MM.1S (cell line): ENCODE results near the gene GRIA4.

Experiments used
- DNase-seq: peaks from one replicate; pipeline ENCODE4 v3.0.0-alpha.2; 2015
- H2AFZ ChIP-seq: fragments of 300-600 bp; sonication (generic); 2 replicates; pipeline ENCODE4 v1.6.0; 2016; ENCODE audit warnings: antibody characterized with exemption, low read length
- H3F3A ChIP-seq: fragments of 300-600 bp; sonication (generic); 2 replicates; pipeline ENCODE4 v1.6.1; 2016; ENCODE audit warnings: mild to moderate bottlenecking, antibody characterized with exemption, low read length, moderate library complexity, mixed read lengths; ENCODE audit not compliant: insufficient read depth
- H3K27ac ChIP-seq: fragments of 300-600 bp; sonication (generic); 2 replicates; pipeline ENCODE4 v1.5.1; 2016; ENCODE audit warnings: mild to moderate bottlenecking, low read length
- H3K27me3 ChIP-seq: fragments of 300-600 bp; sonication (generic); replicated peaks from 2 replicates; pipeline ENCODE4 v1.6.0; 2016; ENCODE audit warnings: low read length; ENCODE audit not compliant: insufficient read depth
- H3K36me3 ChIP-seq: fragments of 300-600 bp; sonication (generic); replicated peaks from 2 replicates; pipeline ENCODE4 v1.6.1; 2016; ENCODE audit warnings: mild to moderate bottlenecking, low read length, mixed read lengths; ENCODE audit not compliant: insufficient read depth
- H3K4me1 ChIP-seq: fragments of 300-600 bp; sonication (generic); 2 replicates; pipeline ENCODE4 v1.6.1; 2016; ENCODE audit warnings: low read length, mixed read lengths
- H3K4me2 ChIP-seq: fragments of 300-600 bp; sonication (generic); 2 replicates; pipeline ENCODE4 v1.6.0; 2016; ENCODE audit warnings: low read depth, low read length
- H3K4me3 ChIP-seq: fragments of 300-600 bp; sonication (generic); 2 replicates; pipeline ENCODE4 v1.5.1; 2016; ENCODE audit warnings: low read length, mixed read lengths
- H3K79me2 ChIP-seq: fragments of 300-600 bp; sonication (generic); 2 replicates; pipeline ENCODE4 v1.6.1; 2016; ENCODE audit warnings: mixed run types, low read length, mixed read lengths
- H3K9ac ChIP-seq: fragments of 300-600 bp; sonication (generic); 2 replicates; pipeline ENCODE4 v1.6.1; 2016; ENCODE audit warnings: low read length, mixed read lengths
- H3K9me2 ChIP-seq: fragments of 300-600 bp; sonication (generic); replicated peaks from 2 replicates; pipeline ENCODE4 v1.6.1; 2016; ENCODE audit warnings: mild to moderate bottlenecking, low read length, mixed read lengths; ENCODE audit not compliant: insufficient read depth
- H3K9me3 ChIP-seq: fragments of 300-600 bp; sonication (generic); replicated peaks from 2 replicates; pipeline ENCODE4 v1.6.1; 2016; ENCODE audit warnings: mild to moderate bottlenecking, low read length, mixed read lengths; ENCODE audit not compliant: insufficient read depth
- H4K20me1 ChIP-seq: fragments of 300-600 bp; sonication (generic); 2 replicates; pipeline ENCODE4 v1.6.1; 2016; ENCODE audit warnings: mild to moderate bottlenecking, low read length, moderate library complexity, mixed read lengths; ENCODE audit not compliant: insufficient read depth
- CTCF ChIP-seq: fragments of 300-600 bp; sonication (generic); IDR thresholded peaks from 2 replicates; pipeline ENCODE4 v1.5.1; 2016; ENCODE audit warnings: antibody characterized with exemption, low read length, mixed read lengths
- EZH2 ChIP-seq: fragments of 300-600 bp; sonication (generic); optimal IDR thresholded peaks from 2 replicates; pipeline ENCODE3; 2017; ENCODE audit warnings: low read depth, mild to moderate bottlenecking, antibody characterized with exemption, low read length, mixed read lengths
- EZH2phosphoT487 ChIP-seq: fragments of 300-600 bp; sonication (generic); IDR thresholded peaks from 2 replicates; pipeline ENCODE4 v1.6.1; 2018; ENCODE audit warnings: antibody characterized with exemption, low read length

GRIA4 gene

GRCh38 chr11:105790840-105791239 is 181.0 kb downstream of the GRIA4 start:
- no peak for TF ChIP-seq EZH2
- TF ChIP-seq EZH2phosphoT487, result no peak
- Histone ChIP-seq H3K4me2 (no peak overlapping the region), H3F3A (no peaks in the 10 kb centered on the region), H3K4me1 (no peaks in the 10 kb centered on the region), H3K27ac (no peak overlapping the region), H3K4me3 (no peak overlapping the region), H3K9me2 (no peaks in the 10 kb centered on the region), H3K79me2 (no peaks in the 10 kb centered on the region), H4K20me1 (no peaks in the 10 kb centered on the region), H2AFZ (no peak overlapping the region), H3K36me3 (no peaks in the 10 kb centered on the region), H3K9ac (no peak overlapping the region), H3K9me3 (no peaks in the 10 kb centered on the region), H3K27me3 (no peaks in the 10 kb centered on the region)
- peak; percentile 35 for DNase-seq

- no peak overlapping the region for H3K4me3 ChIP-seq
- H3K9me2 ChIP-seq, result no peaks in the 10 kb centered on the region
- H3F3A ChIP-seq, result no peaks in the 10 kb centered on the region
- no peaks in the 10 kb centered on the region for H3K36me3 ChIP-seq
- no peak for DNase-seq
- H3K27me3 ChIP-seq, result no peaks in the 10 kb centered on the region
- TF ChIP-seq EZH2 (no peak), EZH2phosphoT487 (no peak), CTCF (no peak)
- H3K4me1 ChIP-seq, result no peaks in the 10 kb centered on the region
- no peaks in the 10 kb centered on the region for H3K9me3 ChIP-seq
- no peak overlapping the region for H2AFZ ChIP-seq
- no peak overlapping the region for H3K27ac ChIP-seq
- no peak overlapping the region for H3K4me2 ChIP-seq
- H4K20me1 ChIP-seq, result no peaks in the 10 kb centered on the region
- no peak overlapping the region for H3K9ac ChIP-seq
- no peaks in the 10 kb centered on the region for H3K79me2 ChIP-seq
Measured at GRCh38 chr11:105793092-105793491, 183.2 kb downstream of the GRIA4 start.

GRCh38 chr11:105799263-105799662 is 189.4 kb downstream of the GRIA4 start:
- no peak for DNase-seq
- no peaks in the 10 kb centered on the region for H3K79me2 ChIP-seq
- no peaks in the 10 kb centered on the region for H3K4me1 ChIP-seq
- H4K20me1 ChIP-seq, result no peaks in the 10 kb centered on the region
- no peak overlapping the region for H2AFZ ChIP-seq
- no peaks in the 10 kb centered on the region for H3F3A ChIP-seq
- H3K36me3 ChIP-seq, result no peaks in the 10 kb centered on the region
- H3K4me2 ChIP-seq, result no peak overlapping the region
- H3K27me3 ChIP-seq, result no peaks in the 10 kb centered on the region
- TF ChIP-seq EZH2phosphoT487, result no peak
- no peak for TF ChIP-seq CTCF
- no peak for TF ChIP-seq EZH2
- H3K9ac ChIP-seq, result no peak overlapping the region
- no peaks in the 10 kb centered on the region for H3K9me3 ChIP-seq
- no peaks in the 10 kb centered on the region for H3K9me2 ChIP-seq
- H3K4me3 ChIP-seq, result no peak overlapping the region
- H3K27ac ChIP-seq, result no peak overlapping the region

GRCh38 chr11:105799728-105800462 is 190.0 kb downstream of the GRIA4 start:
- H4K20me1 ChIP-seq, result no peaks in the 10 kb centered on the region
- DNase-seq, result no peak
- H3K36me3 ChIP-seq, result no peaks in the 10 kb centered on the region
- H3K9me2 ChIP-seq, result no peaks in the 10 kb centered on the region
- no peak overlapping the region for H3K4me3 ChIP-seq
- H3K4me2 ChIP-seq, result peak overlapping the region; percentile 5; the same call in 1 of the 2 replicates
- no peak overlapping the region for H3K27ac ChIP-seq
- no peaks in the 10 kb centered on the region for H3K4me1 ChIP-seq
- no peaks in the 10 kb centered on the region for H3K27me3 ChIP-seq
- no peaks in the 10 kb centered on the region for H3F3A ChIP-seq
- no peaks in the 10 kb centered on the region for H3K79me2 ChIP-seq
- TF ChIP-seq EZH2, result no peak
- TF ChIP-seq EZH2phosphoT487, result no peak
- TF ChIP-seq CTCF, result no peak
- no peak overlapping the region for H3K9ac ChIP-seq
- H2AFZ ChIP-seq, result no peak overlapping the region
- no peaks in the 10 kb centered on the region for H3K9me3 ChIP-seq
